Neural cell (in vitro differentiated cells): ENCODE results near the gene FAM217A. TPM values are rescaled to one million over a fixed set of nuclear protein-coding genes. Genes with fewer than 3 reads are reported as not detected.

Experiments
- H2AFZ ChIP-seq: fragments of 200-600, 300-800 bp; sonication (generic), shearing (Covaris generic); 2 replicates; pipeline ENCODE4 v1.6.0; 2014; ENCODE audit warnings: low read depth, mild to moderate bottlenecking, antibody characterized with exemption, low read length, moderate library complexity
- H3F3A ChIP-seq: fragments of 200-600 bp; shearing (Covaris generic); 2 replicates; pipeline ENCODE4 v1.6.1; 2016; ENCODE audit warnings: mild to moderate bottlenecking, moderate library complexity, mixed read lengths, antibody characterized with exemption, low read length; ENCODE audit not compliant: insufficient read depth, poor library complexity, severe bottlenecking
- H3K27ac ChIP-seq: fragments of 200-600, 300-800 bp; sonication (generic), shearing (Covaris generic); 2 replicates; pipeline ENCODE4 v1.5.1; 2014; ENCODE audit warnings: mild to moderate bottlenecking, low read length, moderate library complexity
- H3K27me3 ChIP-seq: fragments of 300-800, 200-600 bp; sonication (generic), shearing (Covaris generic); 2 replicates; pipeline ENCODE4 v1.6.0; 2014; ENCODE audit warnings: mild to moderate bottlenecking, low read depth, low read length, moderate library complexity; ENCODE audit not compliant: insufficient read depth
- H3K36me3 ChIP-seq: fragments of 300-800, 200-600 bp; sonication (generic), shearing (Covaris generic); 2 replicates; pipeline ENCODE4 v1.5.1; 2014; ENCODE audit warnings: mild to moderate bottlenecking, antibody characterized with exemption, low read length, moderate library complexity; ENCODE audit not compliant: insufficient read depth
- H3K4me2 ChIP-seq: fragments of 300-800, 200-600 bp; sonication (generic), shearing (Covaris generic); 2 replicates; pipeline ENCODE4 v1.6.0; 2014; ENCODE audit warnings: mild to moderate bottlenecking, low read length
- H3K4me3 ChIP-seq: fragments of 300-800, 200-600 bp; sonication (generic), shearing (Covaris generic); 2 replicates; pipeline ENCODE4 v1.5.1; 2014; ENCODE audit warnings: mild to moderate bottlenecking, low read length, moderate library complexity
- H3K79me2 ChIP-seq: fragments of 200-600 bp; shearing (Covaris generic); replicated peaks from 2 replicates; pipeline ENCODE4 v1.6.0; 2014; ENCODE audit warnings: mild to moderate bottlenecking, low read length, moderate library complexity; ENCODE audit not compliant: insufficient read depth
- H3K9ac ChIP-seq: fragments of 300-800, 200-600 bp; sonication (generic), shearing (Covaris generic); 2 replicates; pipeline ENCODE4 v1.6.1; 2016; ENCODE audit warnings: mild to moderate bottlenecking, low read length, mixed read lengths
- H3K9me2 ChIP-seq: fragments of 200-600 bp; shearing (Covaris generic); 2 replicates; pipeline ENCODE4 v1.6.1; 2016; ENCODE audit warnings: mild to moderate bottlenecking, low read length, mixed read lengths; ENCODE audit not compliant: insufficient read depth
- H3K9me3 ChIP-seq: fragments of 200-600, 300-800 bp; sonication (generic), shearing (Covaris generic); 2 replicates; pipeline ENCODE4 v1.6.1; 2016; ENCODE audit warnings: mild to moderate bottlenecking, mixed run types, low read length, moderate library complexity, mixed read lengths
- H4K20me1 ChIP-seq: fragments of 200-600 bp; shearing (Covaris generic); 2 replicates; pipeline ENCODE4 v1.6.1; 2016; ENCODE audit warnings: mild to moderate bottlenecking, mixed run types; ENCODE audit not compliant: insufficient read depth
- EP300 ChIP-seq: fragments of 450-650 bp; conservative IDR thresholded peaks from 2 replicates; pipeline ENCODE4 v1.6.1; 2014; ENCODE audit warnings: antibody characterized with exemption, mild to moderate bottlenecking, moderate library complexity; ENCODE audit not compliant: poor library complexity, severe bottlenecking
- EZH2 ChIP-seq: fragments of 200-600, 300-800 bp; shearing (Covaris generic), sonication (generic); IDR thresholded peaks from 2 replicates; pipeline ENCODE4 v1.6.1; 2014; ENCODE audit warnings: antibody characterized with exemption, low read length, borderline replicate concordance, mild to moderate bottlenecking; ENCODE audit not compliant: insufficient read depth, poor library complexity, severe bottlenecking
- MXI1 ChIP-seq: fragments of 450-650 bp; conservative IDR thresholded peaks from 2 replicates; pipeline ENCODE4 v1.6.1; 2014; ENCODE audit warnings: antibody characterized with exemption, mild to moderate bottlenecking; ENCODE audit not compliant: poor library complexity, severe bottlenecking
- POLR2AphosphoS5 ChIP-seq: IDR thresholded peaks from 2 replicates; pipeline ENCODE4 v1.6.1; 2012
- RAD21 ChIP-seq: fragments of 450-650 bp; conservative IDR thresholded peaks from 2 replicates; pipeline ENCODE4 v1.6.1; 2014; ENCODE audit warnings: antibody characterized with exemption, mild to moderate bottlenecking, moderate library complexity
- SMC3 ChIP-seq: fragments of 450-650 bp; conservative IDR thresholded peaks from 2 replicates; pipeline ENCODE4 v1.6.1; 2014; ENCODE audit warnings: antibody characterized with exemption, mild to moderate bottlenecking, moderate library complexity; ENCODE audit not compliant: poor library complexity
- polyA plus RNA-seq: library from polyadenylated mRNA; depleted of rRNA; stranded (reverse); fragments of >200 nt; gene quantifications from 2 replicates; pipeline ENCODE4 v1.2.3, GENCODE V29; 2014
- TF ChIP-seq, protein P1 (sequence below): IDR thresholded peaks from 2 replicates; pipeline ENCODE4 v1.6.1; 2012; ENCODE audit warnings: borderline replicate concordance
- TF ChIP-seq, protein P2 (sequence below): fragments of 450-650 bp; IDR thresholded peaks from 2 replicates; pipeline ENCODE4 v1.5.1; 2014; ENCODE audit warnings: antibody characterized with exemption, mild to moderate bottlenecking, moderate library complexity; ENCODE audit not compliant: poor library complexity, severe bottlenecking

Gene FAM217A
- polyA plus RNA-seq, 1 donor from 2014 or later, result not detected

DNA sequence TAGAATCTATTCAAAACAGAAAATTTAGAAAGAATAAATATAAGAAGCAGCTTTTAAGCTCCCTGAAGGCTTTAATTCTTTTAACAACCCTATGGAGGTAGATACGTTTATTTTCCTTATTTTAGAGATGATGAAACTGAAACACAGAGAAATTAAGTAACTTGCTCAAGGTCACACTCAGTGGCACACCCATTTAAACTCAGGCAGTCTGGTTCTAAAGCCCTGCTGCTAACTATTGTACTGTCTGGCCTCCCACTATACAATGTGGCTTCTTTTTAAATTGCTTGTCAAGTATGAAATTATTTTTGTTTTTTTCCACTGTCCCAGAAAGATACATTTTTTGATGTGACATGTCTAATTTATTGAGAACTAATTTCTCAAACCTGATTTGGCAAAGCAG, 55.7 kb downstream of the FAM217A start:
- Histone ChIP-seq H3K36me3 (no peaks in the 10 kb centered on the region), H3K9me2 (no peaks in the 10 kb centered on the region), H3K4me2 (peak overlapping the region; percentile 49), H3K27ac (no peak overlapping the region), H3K79me2 (peaks cover 58% of the 10 kb centered on the region), H3K9me3 (no peaks in the 10 kb centered on the region), H4K20me1 (no peaks in the 10 kb centered on the region), H3K27me3 (no peaks in the 10 kb centered on the region), H3F3A (peaks cover 6% of the 10 kb centered on the region), H3K4me3 (peak overlapping the region; percentile 87), H2AFZ (no peak overlapping the region), H3K9ac (peak overlapping the region; percentile 82)
- TF ChIP-seq POLR2AphosphoS5 (no peak), EZH2 (no peak), MXI1 (no peak), SMC3 (no peak), EP300 (no peak), RAD21 (no peak)
- TF ChIP-seq, protein P1, sequence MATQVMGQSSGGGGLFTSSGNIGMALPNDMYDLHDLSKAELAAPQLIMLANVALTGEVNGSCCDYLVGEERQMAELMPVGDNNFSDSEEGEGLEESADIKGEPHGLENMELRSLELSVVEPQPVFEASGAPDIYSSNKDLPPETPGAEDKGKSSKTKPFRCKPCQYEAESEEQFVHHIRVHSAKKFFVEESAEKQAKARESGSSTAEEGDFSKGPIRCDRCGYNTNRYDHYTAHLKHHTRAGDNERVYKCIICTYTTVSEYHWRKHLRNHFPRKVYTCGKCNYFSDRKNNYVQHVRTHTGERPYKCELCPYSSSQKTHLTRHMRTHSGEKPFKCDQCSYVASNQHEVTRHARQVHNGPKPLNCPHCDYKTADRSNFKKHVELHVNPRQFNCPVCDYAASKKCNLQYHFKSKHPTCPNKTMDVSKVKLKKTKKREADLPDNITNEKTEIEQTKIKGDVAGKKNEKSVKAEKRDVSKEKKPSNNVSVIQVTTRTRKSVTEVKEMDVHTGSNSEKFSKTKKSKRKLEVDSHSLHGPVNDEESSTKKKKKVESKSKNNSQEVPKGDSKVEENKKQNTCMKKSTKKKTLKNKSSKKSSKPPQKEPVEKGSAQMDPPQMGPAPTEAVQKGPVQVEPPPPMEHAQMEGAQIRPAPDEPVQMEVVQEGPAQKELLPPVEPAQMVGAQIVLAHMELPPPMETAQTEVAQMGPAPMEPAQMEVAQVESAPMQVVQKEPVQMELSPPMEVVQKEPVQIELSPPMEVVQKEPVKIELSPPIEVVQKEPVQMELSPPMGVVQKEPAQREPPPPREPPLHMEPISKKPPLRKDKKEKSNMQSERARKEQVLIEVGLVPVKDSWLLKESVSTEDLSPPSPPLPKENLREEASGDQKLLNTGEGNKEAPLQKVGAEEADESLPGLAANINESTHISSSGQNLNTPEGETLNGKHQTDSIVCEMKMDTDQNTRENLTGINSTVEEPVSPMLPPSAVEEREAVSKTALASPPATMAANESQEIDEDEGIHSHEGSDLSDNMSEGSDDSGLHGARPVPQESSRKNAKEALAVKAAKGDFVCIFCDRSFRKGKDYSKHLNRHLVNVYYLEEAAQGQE, result no peak

DNA sequence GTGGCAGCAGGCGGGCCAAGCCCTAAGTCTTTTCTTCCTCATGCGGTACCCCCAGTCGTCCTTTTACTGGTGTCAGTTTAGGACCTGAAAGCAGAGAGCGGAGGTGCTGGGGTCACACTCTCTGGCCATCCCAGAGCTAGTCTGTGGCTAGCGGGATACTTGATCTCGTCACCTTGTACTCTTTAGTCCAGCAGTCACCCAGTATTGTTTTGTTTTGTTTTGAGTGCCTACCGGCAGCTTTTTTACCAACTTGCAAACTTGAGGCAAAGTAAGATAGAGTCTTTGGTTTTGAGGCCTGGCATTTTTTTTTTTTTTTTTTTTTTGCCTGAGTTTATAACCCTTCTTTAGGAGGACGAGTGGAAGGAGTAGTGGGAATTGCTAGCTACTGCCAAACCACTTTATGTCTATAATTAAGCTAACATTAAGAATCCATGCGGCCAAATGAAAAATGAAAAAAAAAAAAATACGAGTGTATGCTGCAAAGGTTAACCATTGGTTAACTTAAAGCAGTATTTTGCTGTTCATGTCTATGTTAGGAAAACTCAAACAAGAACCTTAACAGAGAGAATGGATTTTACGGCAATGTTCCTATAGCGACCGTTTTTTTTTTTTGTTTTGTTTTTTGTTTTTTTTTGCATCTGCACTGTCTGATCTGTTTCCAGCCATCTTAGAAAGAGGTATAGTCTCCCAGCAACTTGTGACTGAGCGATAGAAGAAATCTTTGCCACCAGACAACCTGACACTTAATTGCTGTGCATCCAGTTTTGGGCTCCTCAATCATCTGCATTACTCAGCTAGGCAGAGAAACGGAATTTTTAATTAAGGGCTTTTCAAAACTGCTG, 56.9 kb downstream of the FAM217A start:
- H3K9me3 ChIP-seq, result no peaks in the 10 kb centered on the region
- H2AFZ ChIP-seq, result peak overlapping the region; percentile 66
- H3K4me3 ChIP-seq, result peak overlapping the region; percentile 87
- H3F3A ChIP-seq, result peaks cover 14% of the 10 kb centered on the region
- H3K36me3 ChIP-seq, result no peaks in the 10 kb centered on the region
- no peaks in the 10 kb centered on the region for H4K20me1 ChIP-seq
- TF ChIP-seq EZH2, result no peak
- TF ChIP-seq, protein P2, sequence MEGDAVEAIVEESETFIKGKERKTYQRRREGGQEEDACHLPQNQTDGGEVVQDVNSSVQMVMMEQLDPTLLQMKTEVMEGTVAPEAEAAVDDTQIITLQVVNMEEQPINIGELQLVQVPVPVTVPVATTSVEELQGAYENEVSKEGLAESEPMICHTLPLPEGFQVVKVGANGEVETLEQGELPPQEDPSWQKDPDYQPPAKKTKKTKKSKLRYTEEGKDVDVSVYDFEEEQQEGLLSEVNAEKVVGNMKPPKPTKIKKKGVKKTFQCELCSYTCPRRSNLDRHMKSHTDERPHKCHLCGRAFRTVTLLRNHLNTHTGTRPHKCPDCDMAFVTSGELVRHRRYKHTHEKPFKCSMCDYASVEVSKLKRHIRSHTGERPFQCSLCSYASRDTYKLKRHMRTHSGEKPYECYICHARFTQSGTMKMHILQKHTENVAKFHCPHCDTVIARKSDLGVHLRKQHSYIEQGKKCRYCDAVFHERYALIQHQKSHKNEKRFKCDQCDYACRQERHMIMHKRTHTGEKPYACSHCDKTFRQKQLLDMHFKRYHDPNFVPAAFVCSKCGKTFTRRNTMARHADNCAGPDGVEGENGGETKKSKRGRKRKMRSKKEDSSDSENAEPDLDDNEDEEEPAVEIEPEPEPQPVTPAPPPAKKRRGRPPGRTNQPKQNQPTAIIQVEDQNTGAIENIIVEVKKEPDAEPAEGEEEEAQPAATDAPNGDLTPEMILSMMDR, result no peak
- H3K27me3 ChIP-seq, result no peaks in the 10 kb centered on the region
- H3K27ac ChIP-seq, result peak overlapping the region; percentile 85
- peaks cover 55% of the 10 kb centered on the region for H3K79me2 ChIP-seq
- peak overlapping the region; percentile 82 for H3K9ac ChIP-seq
- H3K9me2 ChIP-seq, result no peaks in the 10 kb centered on the region
- peak overlapping the region; percentile 49 for H3K4me2 ChIP-seq
